SK-N-SH treated with all-trans-retinoic acid at 6 μM for 48 hours (cell line): ENCODE data around the gene CCM2.
A peak's percentile ranks its signal among the peaks of the same experiment; 100 is the strongest.

Source experiments
- ATAC-seq: fragments of 200-7000 bp; cut with Tn5 transposase; 3 replicates; pipeline ENCODE4 v1.9.1; 2020; ENCODE audit warnings: mild to moderate bottlenecking, moderate library complexity
- ARNTL ChIP-seq: fragments of 450-650 bp; formaldehyde crosslinking; IDR thresholded peaks from 2 replicates; pipeline ENCODE4 v1.5.0; 2020; ENCODE audit warnings: low read depth, mild to moderate bottlenecking, moderate library complexity, borderline replicate concordance
- BACH2 ChIP-seq: fragments of 250-450 bp; sonication (Bioruptor Pico); IDR thresholded peaks from 2 replicates; pipeline ENCODE4 v1.9.0; 2021; ENCODE audit warnings: mild to moderate bottlenecking, borderline replicate concordance
- CREB5 ChIP-seq: fragments of 250-450 bp; sonication (Bioruptor Pico); IDR thresholded peaks from 2 replicates; pipeline ENCODE4 v1.5.1; 2020; ENCODE audit warnings: low read depth, mild to moderate bottlenecking, moderate library complexity
- CSDC2 ChIP-seq: fragments of 250-450 bp; sonication (Bioruptor Pico); IDR thresholded peaks from 2 replicates; pipeline ENCODE4 v1.5.0; 2020; ENCODE audit warnings: mild to moderate bottlenecking, moderate library complexity
- CSRNP3 ChIP-seq: fragments of 250-450 bp; sonication (Bioruptor Pico); IDR thresholded peaks from 2 replicates; pipeline ENCODE4 v1.5.1; 2021; ENCODE audit warnings: mild to moderate bottlenecking, moderate library complexity
- GLIS3 ChIP-seq: fragments of 250-450 bp; sonication (Bioruptor Pico); IDR thresholded peaks from 2 replicates; pipeline ENCODE4 v1.5.0; 2020; ENCODE audit warnings: mild to moderate bottlenecking, moderate library complexity
- ISL1 ChIP-seq: fragments of 250-450 bp; sonication (Bioruptor Pico); IDR thresholded peaks from 2 replicates; pipeline ENCODE4 v2.1.2; 2022; ENCODE audit warnings: mild to moderate bottlenecking, moderate library complexity
- OSR1 ChIP-seq: fragments of 250-450 bp; sonication (Bioruptor Pico); IDR thresholded peaks from 2 replicates; pipeline ENCODE4 v1.8.0; 2022; ENCODE audit warnings: moderate library complexity, mild to moderate bottlenecking, inconsistent platforms
- PATZ1 ChIP-seq: fragments of 250-450 bp; sonication (Bioruptor Pico); IDR thresholded peaks from 2 replicates; pipeline ENCODE4 v1.8.0; 2020; ENCODE audit warnings: mild to moderate bottlenecking, moderate library complexity, borderline replicate concordance
- POU6F1 ChIP-seq: fragments of 250-450 bp; sonication (Bioruptor Pico); IDR thresholded peaks from 2 replicates; pipeline ENCODE4 v1.8.0; 2021; ENCODE audit warnings: low read depth, mild to moderate bottlenecking, moderate library complexity, borderline replicate concordance
- RARB ChIP-seq: fragments of 250-450 bp; sonication (Bioruptor Pico); IDR thresholded peaks from 2 replicates; pipeline ENCODE4 v1.8.0; 2021; ENCODE audit warnings: mild to moderate bottlenecking, moderate library complexity
- TOX ChIP-seq: fragments of 250-450 bp; sonication (Bioruptor Pico); IDR thresholded peaks from 2 replicates; pipeline ENCODE4 v1.8.0; 2021; ENCODE audit warnings: mild to moderate bottlenecking, moderate library complexity, borderline replicate concordance
- TSHZ2 ChIP-seq: fragments of 250-450 bp; sonication (Bioruptor Pico); IDR thresholded peaks from 2 replicates; pipeline ENCODE4 v1.5.0; 2020; ENCODE audit warnings: mild to moderate bottlenecking, moderate library complexity
- ZC3H10 ChIP-seq: fragments of 250-450 bp; sonication (Bioruptor Pico); IDR thresholded peaks from 2 replicates; pipeline ENCODE4 v1.5.1; 2021; ENCODE audit warnings: mild to moderate bottlenecking, moderate library complexity
- ZFP3 ChIP-seq: fragments of 250-450 bp; sonication (Bioruptor Pico); IDR thresholded peaks from 2 replicates; pipeline ENCODE4 v1.5.0; 2020; ENCODE audit warnings: mild to moderate bottlenecking, moderate library complexity
- ZNF70 ChIP-seq: fragments of 450-650 bp; formaldehyde crosslinking; IDR thresholded peaks from 2 replicates; pipeline ENCODE4 v1.5.0; 2020; ENCODE audit warnings: mild to moderate bottlenecking, moderate library complexity

The CCM2 gene

GRCh38 chr7:45089341-45089891 lies 89.4 kb downstream of the CCM2 start:
- TF ChIP-seq ISL1 (CRISPR knock-in tag) (no peak), ZNF70 (CRISPR knock-in tag) (0 out of 2 replicates have a peak, but pooled peaks have one; percentile 64), OSR1 (CRISPR knock-in tag) (no peak), POU6F1 (CRISPR knock-in tag) (no peak), CSRNP3 (no peak), CSDC2 (no peak), TOX (CRISPR knock-in tag) (no peak)
- TF ChIP-seq, all 23 proteins: peak for 1
- ATAC-seq = peak; percentile 71

- no peak for TF ChIP-seq CSDC2
- no peak for TF ChIP-seq BACH2 (CRISPR knock-in tag)
- TF ChIP-seq TSHZ2 = no peak
- no peak for TF ChIP-seq ZC3H10 (CRISPR knock-in tag)
- TF ChIP-seq ZNF70 (CRISPR knock-in tag) = no peak
- TF ChIP-seq ISL1 (CRISPR knock-in tag) = no peak
- TF ChIP-seq OSR1 (CRISPR knock-in tag) = no peak
- no peak for TF ChIP-seq ZFP3 (CRISPR knock-in tag)
- TF ChIP-seq POU6F1 (CRISPR knock-in tag) = no peak
- no peak for TF ChIP-seq CREB5 (CRISPR knock-in tag)
- ATAC-seq = no peak
Measured at GRCh38 chr7:45092100-45092930, 92.3 kb downstream of the CCM2 start.

- no peak for TF ChIP-seq GLIS3 (CRISPR knock-in tag)
- TF ChIP-seq POU6F1 (CRISPR knock-in tag) = no peak
- TF ChIP-seq ZC3H10 (CRISPR knock-in tag) = no peak
- no peak for TF ChIP-seq ARNTL (CRISPR knock-in tag)
- TF ChIP-seq RARB (CRISPR knock-in tag) = no peak
- no peak for TF ChIP-seq BACH2 (CRISPR knock-in tag)
- no peak for TF ChIP-seq CSDC2
- TF ChIP-seq PATZ1 (CRISPR knock-in tag) = no peak
- no peak for TF ChIP-seq CREB5 (CRISPR knock-in tag)
- no peak for ATAC-seq
Measured at GRCh38 chr7:45092931-45093235, 92.9 kb downstream of the CCM2 start.
